ENCODE results near the gene MREG.

The MREG gene

DNA sequence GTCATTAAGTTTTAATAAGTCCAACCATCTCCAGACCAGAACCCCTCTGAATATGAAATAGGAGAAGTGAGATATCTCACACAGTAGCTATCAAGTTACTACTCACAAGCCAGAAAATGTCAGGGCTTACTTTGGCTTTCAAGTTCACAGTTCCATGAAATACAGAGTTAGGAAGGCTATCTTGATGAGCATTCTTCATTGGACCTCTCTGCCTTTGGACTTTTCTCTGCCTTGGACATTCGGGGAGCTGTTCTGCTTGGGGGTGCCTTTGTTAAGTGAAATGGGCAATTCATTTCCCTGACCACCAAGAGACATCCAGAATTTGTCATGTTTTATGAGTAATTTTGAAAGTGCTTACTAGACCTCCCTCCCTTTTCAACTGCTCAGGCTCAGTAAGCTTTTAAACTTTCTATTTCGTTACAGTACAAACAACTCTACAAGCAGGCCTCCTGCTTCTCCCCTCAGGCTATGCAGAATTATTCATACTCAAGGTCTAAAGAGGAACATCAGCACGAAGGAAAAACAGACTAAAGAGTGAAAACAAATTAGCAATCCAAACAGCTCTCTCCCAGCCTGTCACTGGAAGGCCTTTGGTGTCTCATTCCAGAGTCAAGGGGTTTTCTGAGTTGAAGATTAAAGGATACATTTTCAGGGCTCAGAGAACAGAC lies 95.3 kb downstream of the MREG start:
- FAIRE-seq, result no peak

DNA sequence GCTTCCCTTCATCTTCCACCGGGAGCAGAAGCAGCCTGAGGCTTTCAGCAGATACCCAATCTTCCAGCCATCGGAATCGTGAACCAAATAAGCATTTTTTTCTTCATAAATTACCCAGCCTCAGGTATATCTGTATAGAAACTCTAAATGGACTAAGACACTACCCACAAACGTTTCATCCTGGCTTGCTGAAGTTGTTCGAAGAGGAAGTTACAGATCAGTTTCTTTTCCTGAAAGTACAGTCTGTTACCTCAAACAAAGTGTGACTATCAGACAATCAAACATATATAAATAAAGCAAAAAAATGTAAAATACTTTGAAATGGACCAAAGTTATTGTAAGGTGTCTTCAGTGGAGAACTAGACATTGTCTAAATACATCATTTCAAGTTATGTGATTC lies 97.9 kb downstream of the MREG start:
- no peak for FAIRE-seq

DNA sequence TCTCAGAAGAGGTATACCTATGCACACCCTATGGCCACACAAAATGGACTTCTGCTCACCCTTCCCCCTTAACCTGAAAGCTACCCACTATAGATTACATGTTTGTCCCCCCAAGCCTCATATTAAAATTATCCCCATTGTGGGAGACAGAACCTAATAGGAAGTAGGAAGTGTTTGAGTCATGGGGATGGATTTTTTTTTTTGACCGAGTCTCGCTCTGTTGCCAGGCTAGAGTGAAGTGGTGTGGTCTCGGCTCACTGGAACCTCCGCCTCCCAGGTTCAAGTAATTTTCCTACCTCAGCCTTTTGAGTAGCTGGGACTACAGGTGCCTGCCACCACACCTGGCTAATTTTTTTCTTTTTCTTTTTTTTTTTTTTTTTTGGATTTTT lies 98.6 kb downstream of the MREG start:
- no peak for FAIRE-seq

DNA sequence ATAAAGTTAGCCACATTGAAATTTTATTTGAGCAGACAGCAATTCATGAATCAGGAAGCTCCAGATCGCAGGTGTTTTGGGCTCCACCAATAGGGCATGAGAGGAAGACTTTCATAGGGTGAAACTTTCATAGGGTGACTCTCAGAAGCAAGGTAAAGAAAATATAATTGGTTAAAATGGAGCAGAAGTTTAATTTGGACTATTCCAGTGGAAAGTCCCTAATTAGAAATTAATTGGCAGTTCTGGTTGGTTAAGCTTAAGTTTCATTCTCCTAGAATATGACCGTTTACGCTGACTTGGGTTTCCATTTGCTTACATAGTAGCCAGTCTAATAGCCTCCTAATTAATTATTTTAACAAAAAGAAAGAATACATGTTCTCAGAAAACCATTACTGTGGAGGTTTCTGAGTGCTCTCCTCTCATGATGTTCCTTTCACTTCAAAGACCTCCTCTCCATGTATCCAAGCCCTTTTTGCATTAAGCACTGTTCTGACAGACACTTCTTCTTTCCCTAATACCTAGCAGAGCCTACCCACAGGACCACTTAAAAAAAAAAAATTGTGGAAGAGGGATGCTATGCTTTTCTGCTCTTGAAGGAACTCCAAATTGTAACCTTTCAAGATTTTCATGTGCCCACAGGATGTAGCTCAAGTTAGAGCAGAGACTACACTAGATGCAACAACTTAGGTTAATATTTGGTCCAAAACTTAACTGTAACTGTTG lies 99.1 kb downstream of the MREG start:
- FAIRE-seq, result no peak

DNA sequence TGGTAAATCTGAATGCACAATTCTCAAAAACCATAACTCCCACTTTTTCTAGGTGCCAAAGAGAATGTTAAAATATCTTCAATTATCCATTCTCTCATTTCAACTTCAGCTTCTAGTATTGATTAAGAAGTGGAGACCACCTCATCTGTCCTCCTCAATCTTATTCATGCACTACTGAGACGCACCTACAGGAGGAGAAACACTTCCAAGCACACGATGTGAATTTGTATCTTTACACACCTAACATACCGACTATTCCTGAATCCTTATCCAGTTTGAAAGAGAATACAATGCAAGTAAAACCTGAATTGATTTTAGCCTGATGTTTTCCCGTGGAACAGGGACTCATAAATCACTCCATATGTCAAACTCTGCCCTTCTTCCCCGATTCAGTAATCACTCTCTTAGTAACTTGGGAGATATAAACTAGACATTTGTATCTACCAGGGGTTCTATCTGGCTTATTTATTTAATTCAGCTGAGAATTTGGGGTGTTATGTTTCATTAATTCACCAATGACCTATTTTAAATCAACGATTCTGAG lies 101.0 kb downstream of the MREG start:
- FAIRE-seq, result no peak

DNA sequence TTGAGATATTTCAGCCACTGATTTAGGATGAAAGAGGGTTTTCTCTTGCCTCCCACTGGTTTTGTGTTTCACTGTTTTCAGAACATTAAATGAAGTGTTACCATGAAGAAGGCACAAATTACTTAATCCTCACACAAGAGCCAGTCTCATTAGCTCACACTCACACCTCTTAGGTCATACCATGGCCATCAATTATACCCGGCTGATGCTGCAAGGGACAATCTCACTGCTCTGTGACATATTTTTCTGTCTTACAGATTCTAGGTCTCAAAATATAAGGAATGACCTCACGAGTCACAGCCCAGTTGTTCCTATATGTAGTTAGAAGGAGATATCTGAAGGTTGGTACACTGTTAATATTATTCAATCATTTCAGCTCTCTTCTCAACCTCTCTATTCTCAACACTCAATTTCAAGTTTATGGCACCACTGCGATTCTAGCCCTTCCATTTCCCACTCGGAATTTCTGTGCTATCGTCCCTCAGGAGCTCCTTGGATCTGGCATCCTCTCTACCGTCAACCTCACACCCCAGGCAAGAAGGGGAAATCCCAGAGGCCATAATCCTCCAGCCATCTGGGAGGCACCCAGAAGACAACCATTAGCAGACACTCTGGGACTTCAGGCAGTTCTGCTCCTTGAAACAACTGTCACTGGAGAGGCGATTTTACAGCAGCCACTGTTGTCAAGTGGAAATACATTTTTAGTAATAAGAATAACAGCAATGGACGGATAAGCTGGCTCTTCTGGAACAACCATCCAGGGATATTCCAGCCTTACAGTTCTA lies 101.9 kb downstream of the MREG start:
- no peak for FAIRE-seq

DNA sequence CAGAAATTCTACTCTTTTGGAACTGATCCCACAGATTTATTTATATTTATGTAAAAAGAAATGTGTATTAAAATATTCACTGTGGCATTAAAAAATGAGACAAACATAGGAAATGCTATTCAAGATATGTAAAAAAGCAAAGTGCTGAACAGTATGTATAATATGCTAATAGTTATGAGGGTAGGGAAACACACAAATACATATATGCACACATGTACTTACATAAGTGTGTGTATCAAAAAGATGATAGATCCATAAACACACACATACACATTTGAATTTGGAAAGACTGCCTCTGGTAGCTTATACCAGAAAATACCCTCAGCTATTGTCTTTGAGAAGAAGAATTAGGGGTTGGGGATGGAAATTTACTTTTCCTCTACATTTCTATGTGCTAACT lies 103.2 kb downstream of the MREG start:
- FAIRE-seq, result no peak

DNA sequence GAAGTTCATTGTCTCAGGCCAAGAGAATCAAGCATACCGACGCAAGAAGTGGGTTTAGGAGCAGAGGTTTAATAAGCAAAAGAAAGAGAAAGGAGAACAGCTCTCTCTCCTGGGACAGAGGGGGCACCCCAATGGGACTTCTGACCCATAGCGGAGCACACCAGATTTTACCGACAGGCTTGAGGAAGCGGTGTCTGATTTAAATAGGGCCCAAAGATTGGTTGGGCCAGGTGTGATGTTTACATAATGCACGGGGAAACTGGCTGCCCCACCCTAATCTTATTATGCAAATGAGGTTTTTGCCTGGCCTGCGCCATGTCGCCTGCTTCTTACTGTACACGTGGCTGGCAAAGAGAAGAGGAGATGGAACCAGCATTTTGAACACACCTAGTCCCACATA lies 106.2 kb downstream of the MREG start:
- no peak for FAIRE-seq

DNA sequence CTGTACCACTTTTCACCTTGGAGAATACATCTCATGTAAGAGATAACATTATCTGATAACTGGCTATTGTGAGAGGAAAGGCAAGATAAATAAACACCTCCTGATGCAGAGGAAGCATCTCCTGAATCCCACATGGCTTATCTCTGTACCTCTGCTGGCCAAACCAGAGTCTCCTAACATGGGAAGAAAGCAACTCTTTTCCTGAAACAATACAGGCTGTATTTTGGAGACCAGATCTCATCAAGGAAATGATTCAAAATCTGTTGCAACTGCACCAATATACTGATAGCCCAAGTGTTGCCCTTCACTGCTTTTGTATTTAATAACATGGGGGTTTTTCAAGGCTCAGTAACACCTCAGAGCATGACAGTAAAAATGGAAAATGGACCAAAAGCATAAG lies 106.9 kb downstream of the MREG start:
- FAIRE-seq, result no peak

DNA sequence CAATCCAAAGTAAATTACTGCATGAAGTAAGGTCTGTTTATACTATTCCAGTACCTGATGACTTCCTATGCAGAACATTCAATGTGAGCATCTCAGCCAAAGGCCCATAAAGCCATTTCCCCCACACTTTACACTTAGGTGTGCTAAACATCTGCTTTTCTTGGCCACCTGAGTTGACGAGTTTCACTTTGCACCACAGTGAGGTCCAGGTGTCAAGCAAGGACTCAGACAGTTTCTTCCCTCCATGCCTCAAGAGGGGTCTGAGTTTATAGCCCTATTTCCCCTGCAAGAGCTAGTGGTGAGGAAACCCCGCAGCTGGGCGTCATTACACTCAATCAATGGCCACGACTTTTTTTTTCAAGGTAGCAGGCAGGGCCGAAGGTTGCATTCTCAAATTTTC lies 107.7 kb downstream of the MREG start:
- no peak for FAIRE-seq

DNA sequence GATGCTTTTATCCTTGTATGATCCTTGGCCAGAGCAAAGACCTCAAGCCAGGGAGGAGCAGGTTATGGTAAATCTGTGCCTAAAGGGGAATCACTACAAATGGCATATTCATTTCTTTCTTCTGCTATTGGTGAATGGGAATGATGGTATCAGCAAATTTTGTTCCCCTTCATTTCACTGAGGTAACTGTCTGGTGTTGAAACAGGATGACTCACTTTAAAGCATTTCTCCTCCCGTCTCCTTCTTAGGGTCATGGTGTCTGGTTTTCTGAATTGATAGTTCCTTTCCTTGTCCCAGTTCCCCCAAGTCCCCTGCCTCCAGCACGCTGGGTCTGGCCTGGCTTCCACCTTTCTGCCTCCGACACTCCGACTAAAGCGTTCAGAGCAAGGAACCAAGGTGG lies 109.2 kb downstream of the MREG start:
- FAIRE-seq, result no peak

DNA sequence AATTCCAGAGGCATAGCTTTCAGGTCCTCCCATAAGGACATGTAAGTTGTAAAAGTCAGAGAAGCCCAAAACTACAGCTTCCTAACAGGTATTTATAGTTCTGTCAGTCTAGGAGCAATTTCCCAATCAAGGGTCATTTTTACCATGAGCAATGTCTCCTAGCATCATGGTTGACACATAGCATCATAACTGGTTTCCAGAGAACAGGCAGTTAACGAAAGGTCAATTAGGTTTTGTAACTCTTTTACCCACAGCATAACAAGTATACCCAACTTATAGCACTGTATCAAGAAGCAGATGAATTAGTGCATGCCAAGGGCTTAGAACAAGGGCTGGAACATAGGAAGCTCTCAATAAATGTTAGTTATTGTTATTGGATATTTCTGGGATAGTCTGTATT lies 110.1 kb downstream of the MREG start:
- FAIRE-seq, result no peak

DNA sequence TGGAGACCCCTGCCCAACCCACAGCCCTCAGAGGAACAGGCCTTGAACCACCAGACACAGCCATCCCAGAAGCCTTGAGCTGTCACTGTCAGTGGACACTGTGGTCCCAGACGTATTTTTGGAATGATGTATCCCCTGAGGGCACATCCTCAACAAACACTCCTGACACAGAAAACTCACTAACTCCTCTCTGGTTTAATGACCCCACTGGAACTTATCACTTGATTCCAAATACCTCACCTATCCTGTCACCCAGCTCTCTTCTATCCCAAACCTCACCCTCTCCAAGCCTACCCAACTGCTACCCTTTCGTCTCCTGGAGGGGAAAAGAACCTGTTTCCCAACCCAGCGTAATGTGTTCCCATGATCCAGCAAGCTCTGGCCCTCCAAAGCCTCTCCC lies 111.6 kb downstream of the MREG start:
- FAIRE-seq, result no peak

DNA sequence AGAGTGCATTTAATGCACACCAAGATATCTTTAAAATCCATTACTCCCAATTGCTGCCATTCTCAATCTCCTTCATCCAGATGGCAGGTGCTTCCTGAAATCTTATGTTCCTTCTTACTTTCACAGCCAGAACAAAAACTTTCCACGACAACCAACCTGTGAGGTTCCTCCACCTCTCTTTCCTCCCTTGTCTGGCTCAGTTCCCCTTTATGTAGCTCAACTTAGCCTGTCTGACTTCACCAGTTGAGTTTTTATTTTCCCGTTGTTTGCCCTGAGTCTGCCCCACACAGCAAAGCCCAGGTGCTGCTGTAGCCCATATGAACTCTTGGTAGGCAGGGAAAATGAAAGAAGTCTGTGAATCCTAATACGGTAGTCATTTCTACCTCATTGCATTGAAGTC lies 112.5 kb downstream of the MREG start:
- no peak for FAIRE-seq

DNA sequence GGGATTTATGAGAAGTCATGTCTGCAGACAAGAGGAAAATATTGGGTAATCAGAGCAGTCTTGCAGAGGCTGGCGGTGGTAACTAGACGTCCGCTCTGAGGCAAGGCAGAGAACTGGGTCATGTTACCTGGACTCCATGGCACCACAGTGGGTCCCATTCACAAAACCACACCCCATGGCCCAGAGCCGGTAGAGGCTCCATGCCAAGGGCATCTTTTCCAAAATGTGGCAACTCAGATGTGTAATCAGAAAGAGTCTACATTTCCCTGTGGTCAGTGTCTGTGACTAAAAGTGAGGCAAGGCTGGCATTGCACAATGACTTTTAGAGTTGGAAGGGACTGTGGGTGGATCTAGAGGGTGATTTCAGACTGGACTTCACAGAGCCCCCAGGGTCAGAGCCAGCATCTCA lies 113.1 kb downstream of the MREG start:
- FAIRE-seq, result no peak

DNA sequence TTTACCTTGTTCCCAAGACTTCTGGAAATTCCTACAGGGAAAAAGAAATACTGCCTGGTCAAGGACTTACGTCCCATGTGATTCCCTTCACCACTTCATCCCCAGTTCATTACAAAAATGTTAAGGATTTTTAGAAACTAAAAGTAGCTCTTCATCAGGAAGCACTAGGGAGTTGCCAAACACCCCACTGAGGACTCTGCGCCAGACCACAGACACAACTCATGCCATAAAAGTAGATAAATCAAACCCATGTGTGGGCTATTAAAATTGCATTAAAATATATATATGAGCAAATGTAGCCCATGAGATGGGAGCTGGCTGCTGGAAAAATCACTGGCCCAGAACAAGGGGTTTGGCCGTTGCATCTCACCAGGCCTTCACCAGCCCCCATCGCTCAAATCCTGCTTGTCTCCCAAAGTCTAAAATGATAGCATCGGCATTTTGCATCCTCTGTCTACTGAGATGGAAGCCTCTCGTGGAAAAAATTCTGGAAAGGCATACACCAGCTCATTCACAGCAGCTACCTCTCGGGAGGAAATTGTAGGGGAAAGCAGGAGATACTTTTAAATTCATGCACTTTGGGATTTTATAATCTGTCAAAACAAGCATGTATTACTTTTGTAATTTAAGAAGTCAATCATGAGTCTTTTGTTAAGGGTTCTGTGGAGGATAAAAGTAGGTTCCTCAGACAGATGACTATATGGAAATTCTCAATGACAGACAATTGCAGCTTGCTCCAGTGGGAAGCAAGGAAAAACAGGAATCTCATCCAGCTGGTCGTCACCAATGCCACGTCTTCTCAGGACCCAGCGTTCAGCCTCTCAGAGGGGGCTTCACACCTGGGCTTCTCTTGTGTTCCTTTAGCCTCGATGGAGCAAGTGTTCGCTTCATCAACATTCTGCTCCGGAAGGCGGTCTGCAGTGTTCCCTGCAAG lies 113.9 kb downstream of the MREG start:
- FAIRE-seq, result no peak

DNA sequence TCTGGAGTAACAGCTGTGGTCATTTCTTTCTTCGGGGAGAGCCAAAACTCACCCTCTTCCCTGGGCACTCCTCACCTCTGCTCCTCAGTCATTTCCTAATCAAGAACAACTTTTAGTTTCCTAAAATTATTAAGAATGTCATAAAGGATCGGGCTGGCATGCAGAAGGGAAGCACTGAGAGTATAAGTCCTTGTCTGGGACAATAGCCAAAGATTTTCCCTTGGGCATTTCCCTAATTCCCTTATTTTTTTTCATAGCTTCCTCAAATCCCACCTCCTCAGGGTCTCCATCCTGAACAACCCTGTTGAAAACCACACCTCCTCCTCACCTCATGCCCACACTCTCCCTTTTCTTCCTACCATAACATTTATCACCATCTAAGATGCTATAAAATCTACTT lies 115.0 kb downstream of the MREG start:
- FAIRE-seq, result no peak

DNA sequence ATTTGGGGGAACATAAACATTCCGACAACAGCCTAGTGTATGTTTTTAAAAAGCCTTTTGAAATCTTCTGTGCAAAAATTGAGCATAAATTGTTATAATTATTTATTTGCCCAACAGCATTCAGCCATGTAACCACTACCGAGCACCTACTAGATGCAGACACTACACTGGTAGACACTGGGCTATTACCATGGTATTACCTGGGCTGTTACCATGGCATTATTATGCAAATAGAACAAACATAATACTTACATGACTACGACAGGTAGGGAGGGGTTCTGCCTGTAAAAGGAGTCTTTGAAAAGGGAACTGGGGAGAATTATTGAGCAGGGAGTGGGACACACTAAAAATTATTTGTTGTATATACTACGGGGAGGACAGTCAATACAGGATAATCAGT lies 116.4 kb downstream of the MREG start:
- FAIRE-seq, result no peak

DNA sequence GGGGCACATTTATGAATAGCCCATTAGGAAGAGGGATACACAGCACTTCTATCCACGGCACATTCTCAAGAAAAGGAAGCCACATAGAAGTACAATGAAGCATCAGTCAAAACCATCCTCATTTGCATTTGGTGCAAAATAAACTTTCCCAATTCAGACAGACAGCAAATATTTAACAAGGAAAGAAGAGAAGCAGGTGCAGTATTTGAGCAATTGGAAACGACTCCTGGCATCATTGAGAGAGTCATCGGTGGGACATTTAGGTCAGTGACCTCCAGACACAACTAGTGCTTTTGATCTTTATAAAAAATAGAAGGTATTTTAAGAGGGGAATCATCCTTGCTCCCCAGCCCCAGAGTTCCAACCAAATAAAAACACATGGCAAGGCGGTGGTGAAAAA lies 118.0 kb downstream of the MREG start:
- no peak for FAIRE-seq

Data from endometrium (tissue), 2 donors.